IMR-90 (cell line): Measurements from ENCODE around the gene OR2A25. TPM values are rescaled to one million over a fixed set of nuclear protein-coding genes. Genes with fewer than 3 reads are reported as not detected.

Source experiments
- ATAC-seq: fragments of 200-7000 bp; cut with Tn5 transposase; 2 replicates; pipeline ENCODE4 v1.9.1; 2020; ENCODE audit warnings: low read depth, mild to moderate bottlenecking, moderate library complexity
- BruUV-seq: library from RNA; stranded (reverse); fragments of 400-500 nt; replicated peaks from 2 replicates; lab custom pipeline; 2021; lab: Mats Ljungman, UMichigan
- CTCF ChIA-PET: fragments of 300-600 bp; formaldehyde crosslinking; extraction: SDS; loops from one replicate; lab custom pipeline; 2021; ENCODE audit warnings: antibody characterized with exemption; lab: Yijun Ruan, JAX
- POLR2A ChIA-PET: fragments of 300-600 bp; sonication (Branson Sonifier 250); formaldehyde crosslinking; loops from one replicate; lab custom pipeline; 2022; ENCODE audit warnings: antibody characterized with exemption; ENCODE audit not compliant: unreplicated experiment; lab: Charles Lee
- DNase-seq: peaks from one replicate; pipeline ENCODE4 v3.0.0; 2013
- H2AFZ ChIP-seq: replicated peaks from 2 replicates; pipeline ENCODE3; 2013; ENCODE audit warnings: low read length, mild to moderate bottlenecking; ENCODE audit not compliant: poor library complexity
- H2AK5ac ChIP-seq: 2 replicates; pipeline ENCODE4 v1.6.1; 2013; ENCODE audit warnings: low read depth, low read length, inconsistent platforms
- H2AK9ac ChIP-seq: replicated peaks from 2 replicates; pipeline ENCODE3; 2013; ENCODE audit warnings: mild to moderate bottlenecking, low read depth, low read length, moderate library complexity; ENCODE audit not compliant: poor library complexity
- H2BK120ac ChIP-seq: 2 replicates; pipeline ENCODE4 v1.6.1; 2013; ENCODE audit warnings: low read depth, low read length, inconsistent platforms
- H2BK15ac ChIP-seq: 3 replicates; pipeline ENCODE4 v1.6.1; 2013; ENCODE audit warnings: low read depth, low read length, inconsistent platforms
- H2BK20ac ChIP-seq: 2 replicates; pipeline ENCODE4 v1.6.1; 2013; ENCODE audit warnings: low read depth, mild to moderate bottlenecking, inconsistent platforms, low read length, moderate library complexity
- H2BK5ac ChIP-seq: 2 replicates; pipeline ENCODE4 v1.6.1; 2013; ENCODE audit warnings: mild to moderate bottlenecking, low read depth, low read length, inconsistent platforms; ENCODE audit not compliant: poor library complexity, severe bottlenecking
- H3K14ac ChIP-seq: replicated peaks from 2 replicates; pipeline ENCODE4 v1.6.1; 2013; ENCODE audit warnings: low read depth, low read length, inconsistent platforms
- H3K18ac ChIP-seq: 2 replicates; pipeline ENCODE4 v1.6.1; 2013; ENCODE audit warnings: low read depth, low read length, control low read depth
- H3K23ac ChIP-seq: 2 replicates; pipeline ENCODE4 v1.6.1; 2013; ENCODE audit warnings: low read depth, low read length, inconsistent platforms
- H3K27ac ChIP-seq: 2 replicates; pipeline ENCODE4 v1.5.1; 2013; ENCODE audit warnings: mild to moderate bottlenecking, control low read depth, low read length; ENCODE audit not compliant: insufficient read depth
- H3K27me3 ChIP-seq: 2 replicates; pipeline ENCODE4 v1.6.1; 2013; ENCODE audit warnings: low read length; ENCODE audit not compliant: control insufficient read depth, insufficient read depth
- H3K36me3 ChIP-seq: 2 replicates; pipeline ENCODE4 v1.6.1; 2013; ENCODE audit warnings: low read length, mixed read lengths; ENCODE audit not compliant: control insufficient read depth, insufficient read depth
- H3K4ac ChIP-seq: 2 replicates; pipeline ENCODE4 v1.6.1; 2013; ENCODE audit warnings: low read depth, low read length, inconsistent platforms
- H3K4me1 ChIP-seq: 2 replicates; pipeline ENCODE4 v1.6.1; 2013; ENCODE audit warnings: low read length, mixed read lengths; ENCODE audit not compliant: control insufficient read depth, insufficient read depth
- H3K4me2 ChIP-seq: 2 replicates; pipeline ENCODE4 v1.6.1; 2013; ENCODE audit warnings: low read depth, mild to moderate bottlenecking, control low read depth, low read length, moderate library complexity
- H3K4me3 ChIP-seq: 2 replicates; pipeline ENCODE4 v1.5.1; 2013; ENCODE audit warnings: low read depth, mild to moderate bottlenecking, control low read depth, low read length, moderate library complexity; ENCODE audit not compliant: insufficient read depth
- H3K56ac ChIP-seq: 2 replicates; pipeline ENCODE4 v1.6.1; 2013; ENCODE audit warnings: low read length, inconsistent platforms; ENCODE audit not compliant: insufficient read depth; ENCODE audit errors: extremely low read depth
- H3K79me1 ChIP-seq, 2 experiments: 2 replicates each; pipeline ENCODE4 v1.6.1; 2013; ENCODE audit warnings: low read length in 2 of 2, inconsistent platforms in 1 of 2, low read depth in 1 of 2
- H3K9ac ChIP-seq: 2 replicates; pipeline ENCODE4 v1.6.1; 2013; ENCODE audit warnings: low read depth, low read length, control low read depth
- H3K9me1 ChIP-seq: 2 replicates; pipeline ENCODE4 v1.6.1; 2013; ENCODE audit warnings: low read length, inconsistent platforms; ENCODE audit not compliant: insufficient read depth
- H3K9me3 ChIP-seq: 2 replicates; pipeline ENCODE4 v1.6.1; 2013; ENCODE audit warnings: low read length; ENCODE audit not compliant: control insufficient read depth, insufficient read depth
- H4K20me1 ChIP-seq: 2 replicates; pipeline ENCODE4 v1.6.1; 2013; ENCODE audit warnings: low read length, inconsistent platforms; ENCODE audit not compliant: insufficient read depth
- H4K5ac ChIP-seq: 2 replicates; pipeline ENCODE4 v1.6.1; 2013; ENCODE audit warnings: mild to moderate bottlenecking, low read depth, low read length, control low read depth
- H4K8ac ChIP-seq, 2 experiments: 2 replicates each; pipeline ENCODE4 v1.6.1; 2013; ENCODE audit warnings: low read depth in 2 of 2, low read length in 2 of 2, control low read depth in 1 of 2, inconsistent platforms in 1 of 2
- H4K91ac ChIP-seq: 2 replicates; pipeline ENCODE4 v1.6.1; 2013; ENCODE audit warnings: low read depth, low read length, inconsistent platforms; ENCODE audit not compliant: insufficient read depth
- BHLHE40 ChIP-seq: fragments of 150-350 bp; IDR thresholded peaks from 2 replicates; pipeline ENCODE4 v1.6.1; 2016; ENCODE audit warnings: mild to moderate bottlenecking, low read depth, low read length
- CEBPB ChIP-seq: IDR thresholded peaks from 2 replicates; pipeline ENCODE4 v1.6.1; 2012; ENCODE audit warnings: low read depth, low read length, improper control_type of control experiment
- CHD1 ChIP-seq: IDR thresholded peaks from 2 replicates; pipeline ENCODE4 v1.6.1; 2012; ENCODE audit warnings: low read depth, low read length, improper control_type of control experiment
- CTCF ChIP-seq: conservative IDR thresholded peaks from 2 replicates; pipeline ENCODE4 v1.5.1; 2012; ENCODE audit warnings: mild to moderate bottlenecking, low read depth, low read length, improper control_type of control experiment
- ELK1 ChIP-seq: fragments of 150-350 bp; IDR thresholded peaks from 2 replicates; pipeline ENCODE4 v1.6.1; 2016; ENCODE audit warnings: low read depth, mild to moderate bottlenecking, low read length, moderate library complexity, borderline replicate concordance
- FOS ChIP-seq: fragments of 150-350 bp; IDR thresholded peaks from 2 replicates; pipeline ENCODE4 v1.6.1; 2016; ENCODE audit warnings: low read depth, low read length
- MAFK ChIP-seq: IDR thresholded peaks from 2 replicates; pipeline ENCODE4 v1.6.1; 2012; ENCODE audit warnings: low read depth, low read length, improper control_type of control experiment
- MAZ ChIP-seq: IDR thresholded peaks from 2 replicates; pipeline ENCODE4 v1.6.1; 2012; ENCODE audit warnings: low read depth, mild to moderate bottlenecking, low read length, improper control_type of control experiment, moderate library complexity, borderline replicate concordance
- MXI1 ChIP-seq: IDR thresholded peaks from 2 replicates; pipeline ENCODE4 v1.6.1; 2012; ENCODE audit warnings: low read depth, mild to moderate bottlenecking, low read length, moderate library complexity, borderline replicate concordance
- NFE2L2 ChIP-seq: fragments of 150-350 bp; IDR thresholded peaks from 2 replicates; pipeline ENCODE4 v1.6.1; 2016; ENCODE audit warnings: low read depth, mild to moderate bottlenecking, low read length
- POLR2A ChIP-seq: IDR thresholded peaks from 2 replicates; pipeline ENCODE4 v1.6.1; 2012; ENCODE audit warnings: mild to moderate bottlenecking, low read depth, low read length
- RAD21 ChIP-seq: IDR thresholded peaks from 2 replicates; pipeline ENCODE4 v1.6.1; 2012; ENCODE audit warnings: low read length, improper control_type of control experiment
- RCOR1 ChIP-seq: IDR thresholded peaks from 2 replicates; pipeline ENCODE4 v1.6.1; 2012; ENCODE audit warnings: mild to moderate bottlenecking, low read length, improper control_type of control experiment; ENCODE audit not compliant: insufficient replicate concordance
- RFX5 ChIP-seq: IDR thresholded peaks from 2 replicates; pipeline ENCODE4 v1.8.0; 2012; ENCODE audit warnings: low read depth, mild to moderate bottlenecking, low read length, moderate library complexity
- SMC3 ChIP-seq: fragments of 150-350 bp; IDR thresholded peaks from 2 replicates; pipeline ENCODE4 v1.6.1; 2016; ENCODE audit warnings: low read depth, mild to moderate bottlenecking, antibody characterized with exemption, low read length, moderate library complexity
- USF2 ChIP-seq: fragments of 150-350 bp; IDR thresholded peaks from 2 replicates; pipeline ENCODE4 v1.6.1; 2017; ENCODE audit warnings: mild to moderate bottlenecking, antibody characterized with exemption, low read length, low read depth
- WGBS, 2 experiments: methylation state at CpG; one replicate each; pipeline versions ENCODE4 v1.1.5 to v1.1.7; 2013; ENCODE audit warnings: missing lambda C conversion rate in 2 of 2; ENCODE audit not compliant: insufficient read length in 1 of 2; ENCODE audit errors: extremely low coverage in 2 of 2; 5-methylcytosine and 5-hydroxymethylcytosine counted together
- dilution Hi-C: fragments of 300-500 bp; cut with HindIII; formaldehyde crosslinking; loops from one replicate; pipeline ENCODE4 v1.14.3; 2018; ENCODE audit warnings: low sequenced_read_pairs; ENCODE audit not compliant: unreplicated experiment
- in situ Hi-C: fragments of 300-500 bp; cut with MboI; formaldehyde crosslinking; loops from 3 replicates; pipeline ENCODE4 v1.14.3; 2019; ENCODE audit warnings: low sequenced_read_pairs, inconsistent platforms, mixed read lengths
- intact Hi-C: fragments of 100-400 bp; cut with micrococcal nuclease; formaldehyde crosslinking; loops from 2 replicates; pipeline ENCODE4 v1.10.0; 2022
- polyA plus RNA-seq, 3 experiments: library from polyadenylated mRNA; depleted of rRNA; stranded (reverse); fragments of >200 nt; gene quantifications; 2 replicates each; pipeline ENCODE4 v1.2.3, GENCODE V29; 2012; ENCODE audit warnings: low replicate concordance in 1 of 3
- total RNA-seq: library from RNA; depleted of rRNA; stranded (reverse); fragments of >200 nt; gene quantifications from 2 replicates; pipeline ENCODE4 v1.2.3, GENCODE V29; 2012

The OR2A25 gene
- total and polyA plus RNA-seq, 2 of the 4 experiments (the other 2 are of a cell fraction) = not detected

- in situ Hi-C loops (no loop called here), dilution Hi-C loops (no loop called here), intact Hi-C loops (loop anchor here (5.0 kb wide), 1 partner anchor 101 kb away; no protein-coding TSS in a partner anchor)
- no peak for ATAC-seq
- ChIA-PET POLR2A (no interaction called here), CTCF (interaction anchor here (0.6 to 0.8 kb wide), 2 partner anchors 65 to 290 kb away, joined by 3 read pairs; no protein-coding TSS in a partner anchor)
- no peak overlapping the region for H4K91ac ChIP-seq
- no peak overlapping the region for H3K9ac ChIP-seq
- no peak overlapping the region for H3K27ac ChIP-seq
- no peak for TF ChIP-seq USF2
- no peak for TF ChIP-seq MAFK
- no peak for TF ChIP-seq FOS
- no peak for TF ChIP-seq CTCF
- no peak for TF ChIP-seq SMC3
- TF ChIP-seq CEBPB = no peak
- TF ChIP-seq MAZ = no peak
- TF ChIP-seq RAD21 = no peak
- no peak for TF ChIP-seq BHLHE40
- no peak for TF ChIP-seq RCOR1
- TF ChIP-seq CHD1 = no peak
- no peak for TF ChIP-seq NFE2L2
- TF ChIP-seq RFX5 = no peak
- TF ChIP-seq POLR2A = no peak
- TF ChIP-seq MXI1 = no peak
- no peak for TF ChIP-seq ELK1
- BruUV-seq = no TSS peak
- no peak overlapping the region for H2AK5ac ChIP-seq
- H2BK5ac ChIP-seq = no peak overlapping the region
- WGBS, 2 experiments = no CpG with 5 or more reads among the region's 4 CpGs
- H4K20me1 ChIP-seq = no peaks in the 10 kb centered on the region
- H3K56ac ChIP-seq = no peak overlapping the region
- H3K18ac ChIP-seq = no peak overlapping the region
- H3K79me1 ChIP-seq = no peaks in the 10 kb centered on the region
- no peak overlapping the region for H4K5ac ChIP-seq
- no peak overlapping the region for H2BK120ac ChIP-seq
- no peak overlapping the region for H2BK20ac ChIP-seq
- no peak for DNase-seq
- no peak overlapping the region for H4K8ac ChIP-seq
- H2AK9ac ChIP-seq = no peak overlapping the region
- no peaks in the 10 kb centered on the region for H3K4me1 ChIP-seq
- no peaks in the 10 kb centered on the region for H3K9me1 ChIP-seq
- no peak overlapping the region for H3K14ac ChIP-seq
- H2AFZ ChIP-seq = no peak overlapping the region
- peaks cover 2% of the 10 kb centered on the region for H3K27me3 ChIP-seq
- no peak overlapping the region for H3K4ac ChIP-seq
- no peaks in the 10 kb centered on the region for H3K9me3 ChIP-seq
- H3K4me3 ChIP-seq = no peak overlapping the region
- H3K23ac ChIP-seq = no peak overlapping the region
- H2BK15ac ChIP-seq = no peak overlapping the region
- no peak overlapping the region for H3K4me2 ChIP-seq
- H3K36me3 ChIP-seq = no peaks in the 10 kb centered on the region
Observed at GRCh38 chr7:144026203-144026883, 43.3 kb upstream of the OR2A25 start.
